Liver (tissue), 3 donors: Measurements from ENCODE around the gene ADGRF5.

Experiments
- EGR1 ChIP-seq, 2 donors: IDR thresholded peaks; 2 replicates each; pipeline ENCODE4 v1.6.1; 2016 to 2018; ENCODE audit warnings: antibody characterized with exemption in 2 of 2, low read depth in 2 of 2
- FOXA1 ChIP-seq: IDR thresholded peaks from 2 replicates; pipeline ENCODE4 v1.6.1; 2016; ENCODE audit warnings: antibody characterized with exemption
- GABPA ChIP-seq, 2 donors: IDR thresholded peaks in 1 of 2; conservative IDR thresholded peaks in 1 of 2; 2 replicates each; pipeline ENCODE4 v1.6.1; 2016; ENCODE audit warnings: antibody characterized with exemption in 2 of 2, mild to moderate bottlenecking in 1 of 2, moderate library complexity in 1 of 2
- JUND ChIP-seq, 2 donors: IDR thresholded peaks; 2 replicates each; pipeline ENCODE4 v1.6.1; 2016; ENCODE audit warnings: antibody characterized with exemption in 2 of 2
- RAD21 ChIP-seq, 2 donors: IDR thresholded peaks; 2 replicates each; pipeline ENCODE4 v1.6.1; 2016; ENCODE audit warnings: antibody characterized with exemption in 2 of 2, mild to moderate bottlenecking in 2 of 2
- RXRA ChIP-seq, 2 donors: IDR thresholded peaks; 2 replicates each; pipeline ENCODE4 v1.6.1; 2017 to 2018; ENCODE audit warnings: antibody characterized with exemption in 2 of 2, mild to moderate bottlenecking in 1 of 2
- SP1 ChIP-seq: IDR thresholded peaks from 2 replicates; pipeline ENCODE4 v1.6.1; 2018; ENCODE audit warnings: antibody characterized with exemption, mild to moderate bottlenecking
- YY1 ChIP-seq: IDR thresholded peaks from 2 replicates; pipeline ENCODE4 v1.6.1; 2016; ENCODE audit warnings: antibody characterized with exemption, mild to moderate bottlenecking
- TF ChIP-seq, protein P1 (sequence below): fragments of 150-350 bp; IDR thresholded peaks from 2 replicates; pipeline ENCODE4 v1.5.1; 2017; ENCODE audit warnings: improper control_type of control experiment, low read depth, low read length; ENCODE audit not compliant: missing input control
- TF ChIP-seq, protein P2 (sequence below): IDR thresholded peaks from 2 replicates; pipeline ENCODE4 v1.6.1; 2016; ENCODE audit warnings: antibody characterized with exemption, mild to moderate bottlenecking
- TF ChIP-seq, protein P3 (sequence below): IDR thresholded peaks from 2 replicates; pipeline ENCODE4 v1.6.1; 2016; ENCODE audit warnings: antibody characterized with exemption
- TF ChIP-seq, protein P4 (sequence below): IDR thresholded peaks from 2 replicates; pipeline ENCODE4 v1.6.1; 2016; ENCODE audit warnings: antibody characterized with exemption
- TF ChIP-seq, protein P5 (sequence below): IDR thresholded peaks from 2 replicates; pipeline ENCODE4 v1.6.1; 2016; ENCODE audit warnings: antibody characterized with exemption
- donor health status: healthy.
- donor health status: healthy.

DNA sequence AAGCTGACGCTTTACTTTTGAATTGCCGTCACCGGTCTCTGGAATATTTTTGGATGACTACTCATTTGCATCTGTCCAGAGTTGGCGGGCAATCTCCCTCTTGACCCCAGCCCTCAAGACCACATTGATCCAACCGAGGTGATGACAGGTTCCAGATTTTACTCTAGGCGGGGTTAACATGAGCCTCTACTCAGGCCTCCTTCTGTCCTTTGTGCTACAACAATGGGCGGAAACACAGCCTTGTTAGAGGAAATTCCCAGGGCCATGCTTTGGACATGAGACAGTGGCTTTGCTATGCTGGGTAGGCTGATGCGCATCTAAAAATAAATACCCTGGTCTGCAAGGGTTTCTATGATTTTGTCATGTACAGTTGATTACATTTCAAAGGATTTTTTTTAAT lies 27.0 kb upstream of the ADGRF5 start:
- TF ChIP-seq, protein P1, sequence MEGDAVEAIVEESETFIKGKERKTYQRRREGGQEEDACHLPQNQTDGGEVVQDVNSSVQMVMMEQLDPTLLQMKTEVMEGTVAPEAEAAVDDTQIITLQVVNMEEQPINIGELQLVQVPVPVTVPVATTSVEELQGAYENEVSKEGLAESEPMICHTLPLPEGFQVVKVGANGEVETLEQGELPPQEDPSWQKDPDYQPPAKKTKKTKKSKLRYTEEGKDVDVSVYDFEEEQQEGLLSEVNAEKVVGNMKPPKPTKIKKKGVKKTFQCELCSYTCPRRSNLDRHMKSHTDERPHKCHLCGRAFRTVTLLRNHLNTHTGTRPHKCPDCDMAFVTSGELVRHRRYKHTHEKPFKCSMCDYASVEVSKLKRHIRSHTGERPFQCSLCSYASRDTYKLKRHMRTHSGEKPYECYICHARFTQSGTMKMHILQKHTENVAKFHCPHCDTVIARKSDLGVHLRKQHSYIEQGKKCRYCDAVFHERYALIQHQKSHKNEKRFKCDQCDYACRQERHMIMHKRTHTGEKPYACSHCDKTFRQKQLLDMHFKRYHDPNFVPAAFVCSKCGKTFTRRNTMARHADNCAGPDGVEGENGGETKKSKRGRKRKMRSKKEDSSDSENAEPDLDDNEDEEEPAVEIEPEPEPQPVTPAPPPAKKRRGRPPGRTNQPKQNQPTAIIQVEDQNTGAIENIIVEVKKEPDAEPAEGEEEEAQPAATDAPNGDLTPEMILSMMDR, result no peak
- TF ChIP-seq YY1 (no peak), SP1 (peak; percentile 20), RAD21 (IDR thresholded peaks at IDR 0.05) (no peak), RXRA (IDR thresholded peaks at IDR 0.05) (no peak), GABPA (IDR thresholded peaks at IDR 0.05 in 1 of 2, conservative IDR thresholded peaks at IDR 0.05 in 1 of 2) (no peak), EGR1 (IDR thresholded peaks at IDR 0.05; ENCODE audit: low read depth in 2 of 2) (no peak), FOXA1 (no peak), JUND (IDR thresholded peaks at IDR 0.05) (no peak)
- TF ChIP-seq, protein P2, sequence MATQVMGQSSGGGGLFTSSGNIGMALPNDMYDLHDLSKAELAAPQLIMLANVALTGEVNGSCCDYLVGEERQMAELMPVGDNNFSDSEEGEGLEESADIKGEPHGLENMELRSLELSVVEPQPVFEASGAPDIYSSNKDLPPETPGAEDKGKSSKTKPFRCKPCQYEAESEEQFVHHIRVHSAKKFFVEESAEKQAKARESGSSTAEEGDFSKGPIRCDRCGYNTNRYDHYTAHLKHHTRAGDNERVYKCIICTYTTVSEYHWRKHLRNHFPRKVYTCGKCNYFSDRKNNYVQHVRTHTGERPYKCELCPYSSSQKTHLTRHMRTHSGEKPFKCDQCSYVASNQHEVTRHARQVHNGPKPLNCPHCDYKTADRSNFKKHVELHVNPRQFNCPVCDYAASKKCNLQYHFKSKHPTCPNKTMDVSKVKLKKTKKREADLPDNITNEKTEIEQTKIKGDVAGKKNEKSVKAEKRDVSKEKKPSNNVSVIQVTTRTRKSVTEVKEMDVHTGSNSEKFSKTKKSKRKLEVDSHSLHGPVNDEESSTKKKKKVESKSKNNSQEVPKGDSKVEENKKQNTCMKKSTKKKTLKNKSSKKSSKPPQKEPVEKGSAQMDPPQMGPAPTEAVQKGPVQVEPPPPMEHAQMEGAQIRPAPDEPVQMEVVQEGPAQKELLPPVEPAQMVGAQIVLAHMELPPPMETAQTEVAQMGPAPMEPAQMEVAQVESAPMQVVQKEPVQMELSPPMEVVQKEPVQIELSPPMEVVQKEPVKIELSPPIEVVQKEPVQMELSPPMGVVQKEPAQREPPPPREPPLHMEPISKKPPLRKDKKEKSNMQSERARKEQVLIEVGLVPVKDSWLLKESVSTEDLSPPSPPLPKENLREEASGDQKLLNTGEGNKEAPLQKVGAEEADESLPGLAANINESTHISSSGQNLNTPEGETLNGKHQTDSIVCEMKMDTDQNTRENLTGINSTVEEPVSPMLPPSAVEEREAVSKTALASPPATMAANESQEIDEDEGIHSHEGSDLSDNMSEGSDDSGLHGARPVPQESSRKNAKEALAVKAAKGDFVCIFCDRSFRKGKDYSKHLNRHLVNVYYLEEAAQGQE, result no peak
- TF ChIP-seq, protein P3, sequence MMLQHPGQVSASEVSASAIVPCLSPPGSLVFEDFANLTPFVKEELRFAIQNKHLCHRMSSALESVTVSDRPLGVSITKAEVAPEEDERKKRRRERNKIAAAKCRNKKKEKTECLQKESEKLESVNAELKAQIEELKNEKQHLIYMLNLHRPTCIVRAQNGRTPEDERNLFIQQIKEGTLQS, result no peak
- TF ChIP-seq, protein P4, sequence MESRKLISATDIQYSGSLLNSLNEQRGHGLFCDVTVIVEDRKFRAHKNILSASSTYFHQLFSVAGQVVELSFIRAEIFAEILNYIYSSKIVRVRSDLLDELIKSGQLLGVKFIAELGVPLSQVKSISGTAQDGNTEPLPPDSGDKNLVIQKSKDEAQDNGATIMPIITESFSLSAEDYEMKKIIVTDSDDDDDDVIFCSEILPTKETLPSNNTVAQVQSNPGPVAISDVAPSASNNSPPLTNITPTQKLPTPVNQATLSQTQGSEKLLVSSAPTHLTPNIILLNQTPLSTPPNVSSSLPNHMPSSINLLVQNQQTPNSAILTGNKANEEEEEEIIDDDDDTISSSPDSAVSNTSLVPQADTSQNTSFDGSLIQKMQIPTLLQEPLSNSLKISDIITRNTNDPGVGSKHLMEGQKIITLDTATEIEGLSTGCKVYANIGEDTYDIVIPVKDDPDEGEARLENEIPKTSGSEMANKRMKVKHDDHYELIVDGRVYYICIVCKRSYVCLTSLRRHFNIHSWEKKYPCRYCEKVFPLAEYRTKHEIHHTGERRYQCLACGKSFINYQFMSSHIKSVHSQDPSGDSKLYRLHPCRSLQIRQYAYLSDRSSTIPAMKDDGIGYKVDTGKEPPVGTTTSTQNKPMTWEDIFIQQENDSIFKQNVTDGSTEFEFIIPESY, result no peak
- TF ChIP-seq, protein P5, sequence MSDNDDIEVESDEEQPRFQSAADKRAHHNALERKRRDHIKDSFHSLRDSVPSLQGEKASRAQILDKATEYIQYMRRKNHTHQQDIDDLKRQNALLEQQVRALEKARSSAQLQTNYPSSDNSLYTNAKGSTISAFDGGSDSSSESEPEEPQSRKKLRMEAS, result no peak
